ENCODE measurements around the gene KRTAP1-1. TPM values are rescaled to one million over a fixed set of nuclear protein-coding genes. Genes with fewer than 3 reads are reported as not detected.

Gene KRTAP1-1
- total RNA-seq, 1 experiment from 2014 or later: not detected

DNA sequence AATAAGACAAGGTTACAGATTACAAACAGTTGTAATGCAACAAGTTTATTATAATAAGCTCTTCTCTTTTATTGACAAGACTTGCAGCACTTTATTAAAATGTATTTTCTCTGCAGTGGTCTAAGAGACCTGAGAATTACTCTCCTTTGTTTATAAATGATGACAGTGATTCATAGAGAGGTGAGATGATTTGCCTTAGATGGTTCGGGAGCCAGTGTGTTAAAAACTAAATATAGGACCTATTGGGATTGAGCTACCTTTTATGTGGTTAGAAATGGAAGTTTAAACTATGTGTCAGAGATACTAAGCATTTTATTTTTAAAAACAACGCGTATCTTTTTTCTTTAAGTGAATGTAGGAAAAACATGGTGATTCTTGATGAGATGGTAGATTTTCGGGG is 44.4 kb downstream of the KRTAP1-1 start (continued):
- no peak for TF ChIP-seq EZH2 (IDR thresholded peaks at IDR 0.05)

DNA sequence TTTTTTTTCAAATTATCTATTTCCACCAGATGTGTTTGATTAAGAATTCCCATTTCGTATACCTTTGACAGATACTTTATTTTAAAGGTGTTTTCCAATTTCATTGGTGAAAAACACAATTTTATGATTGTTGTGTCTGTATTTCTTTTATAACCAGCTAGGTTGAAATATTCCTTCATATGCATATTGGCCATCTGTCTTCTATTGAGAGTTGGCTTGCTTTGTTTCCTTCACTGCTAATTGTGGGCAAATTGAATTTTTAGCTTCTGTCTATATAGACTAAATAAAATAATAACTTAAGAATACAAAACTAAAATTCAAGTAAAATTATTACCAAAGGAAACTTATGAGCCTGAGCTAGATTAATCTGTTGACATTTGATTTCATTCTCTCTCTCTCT is 46.1 kb downstream of the KRTAP1-1 start:
- ChIA-PET RAD21 (ENCODE audit: low non-redundant PET in 1 of 2, low total read pairs in 2 of 2, uncharacterized antibody in 2 of 2, unreplicated experiment in 2 of 2) (no interaction called here), POLR2A (no interaction called here), CTCF (no interaction called here)
- BruUV-seq (replicated peaks): no TSS peak
- Histone ChIP-seq H3K4me3 (replicated peaks in 1 of 2; ENCODE audit: low read depth in 1 of 2, low read length in 2 of 2) (no peak overlapping the region), H3K4me2 (ENCODE audit: low read length) (no peak overlapping the region), H3K27ac (ENCODE audit: low read depth, low read length) (no peak overlapping the region), H3K27me3 (ENCODE audit: insufficient read depth, low read length) (no peaks in the 10 kb centered on the region), H2AFZ (ENCODE audit: low read depth, low read length, poor library complexity, severe bottlenecking) (no peak overlapping the region), H3K36me3 (ENCODE audit: control insufficient read depth in 1 of 2, insufficient read depth in 2 of 2, low read length in 2 of 2) (no peaks in the 10 kb centered on the region), H4K20me1 (ENCODE audit: insufficient read depth) (no peaks in the 10 kb centered on the region), H3K4me1 (ENCODE audit: control insufficient read depth in 1 of 2, insufficient read depth in 2 of 2, low read length in 2 of 2) (peaks cover 5 to 19% of the 10 kb centered on the region in 2 experiments; a peak in 3 of 4 replicates), H3K79me2 (ENCODE audit: insufficient read depth, low read length) (no peaks in the 10 kb centered on the region), H3K9ac (ENCODE audit: low read length) (no peak overlapping the region), H3K9me3 (ENCODE audit: control insufficient read depth in 1 of 2, insufficient read depth in 1 of 2, low read depth in 1 of 2, low read length in 2 of 2) (peaks cover 0 to 11% of the 10 kb centered on the region in 2 experiments; a peak in 1 of 4 replicates), H3K9me2 (ENCODE audit: insufficient read depth) (no peaks in the 10 kb centered on the region; the same call in 1 of the 2 replicates)
- TF ChIP-seq ZNF274 (IDR thresholded peaks at IDR 0.05; ENCODE audit: low read depth, low read length) (no peak), CEBPB (IDR thresholded peaks at IDR 0.05; ENCODE audit: low read depth) (no peak), SRF (IDR thresholded peaks at IDR 0.05; ENCODE audit: low read depth) (no peak), POLR2A (IDR thresholded peaks at IDR 0.05; ENCODE audit: borderline replicate concordance, extremely low read depth, insufficient read depth, insufficient read length) (no peak), FOSL1 (IDR thresholded peaks at IDR 0.05; ENCODE audit: low read depth) (no peak), EZH2phosphoT487 (IDR thresholded peaks at IDR 0.05; ENCODE audit: borderline replicate concordance) (no peak), YY1 (IDR thresholded peaks at IDR 0.05; ENCODE audit: extremely low read depth, insufficient replicate concordance, low read depth, low read length) (no peak), SP1 (IDR thresholded peaks at IDR 0.05; ENCODE audit: low read depth) (no peak), POLR2AphosphoS5 (IDR thresholded peaks at IDR 0.05; ENCODE audit: low read depth, low read length) (no peak), ELF1 (IDR thresholded peaks at IDR 0.05; ENCODE audit: borderline replicate concordance, low read depth) (no peak), JUND (IDR thresholded peaks at IDR 0.05) (no peak), TCF7L2 (IDR thresholded peaks at IDR 0.05; ENCODE audit: borderline replicate concordance, extremely low read depth, insufficient read depth, insufficient read length) (no peak), EGR1 (IDR thresholded peaks at IDR 0.05; ENCODE audit: low read depth) (no peak)
- TF ChIP-seq, protein P1, sequence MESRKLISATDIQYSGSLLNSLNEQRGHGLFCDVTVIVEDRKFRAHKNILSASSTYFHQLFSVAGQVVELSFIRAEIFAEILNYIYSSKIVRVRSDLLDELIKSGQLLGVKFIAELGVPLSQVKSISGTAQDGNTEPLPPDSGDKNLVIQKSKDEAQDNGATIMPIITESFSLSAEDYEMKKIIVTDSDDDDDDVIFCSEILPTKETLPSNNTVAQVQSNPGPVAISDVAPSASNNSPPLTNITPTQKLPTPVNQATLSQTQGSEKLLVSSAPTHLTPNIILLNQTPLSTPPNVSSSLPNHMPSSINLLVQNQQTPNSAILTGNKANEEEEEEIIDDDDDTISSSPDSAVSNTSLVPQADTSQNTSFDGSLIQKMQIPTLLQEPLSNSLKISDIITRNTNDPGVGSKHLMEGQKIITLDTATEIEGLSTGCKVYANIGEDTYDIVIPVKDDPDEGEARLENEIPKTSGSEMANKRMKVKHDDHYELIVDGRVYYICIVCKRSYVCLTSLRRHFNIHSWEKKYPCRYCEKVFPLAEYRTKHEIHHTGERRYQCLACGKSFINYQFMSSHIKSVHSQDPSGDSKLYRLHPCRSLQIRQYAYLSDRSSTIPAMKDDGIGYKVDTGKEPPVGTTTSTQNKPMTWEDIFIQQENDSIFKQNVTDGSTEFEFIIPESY (IDR thresholded peaks at IDR 0.05; ENCODE audit: extremely low read depth, insufficient replicate concordance, low read length): no peak
- TF ChIP-seq, protein P2, sequence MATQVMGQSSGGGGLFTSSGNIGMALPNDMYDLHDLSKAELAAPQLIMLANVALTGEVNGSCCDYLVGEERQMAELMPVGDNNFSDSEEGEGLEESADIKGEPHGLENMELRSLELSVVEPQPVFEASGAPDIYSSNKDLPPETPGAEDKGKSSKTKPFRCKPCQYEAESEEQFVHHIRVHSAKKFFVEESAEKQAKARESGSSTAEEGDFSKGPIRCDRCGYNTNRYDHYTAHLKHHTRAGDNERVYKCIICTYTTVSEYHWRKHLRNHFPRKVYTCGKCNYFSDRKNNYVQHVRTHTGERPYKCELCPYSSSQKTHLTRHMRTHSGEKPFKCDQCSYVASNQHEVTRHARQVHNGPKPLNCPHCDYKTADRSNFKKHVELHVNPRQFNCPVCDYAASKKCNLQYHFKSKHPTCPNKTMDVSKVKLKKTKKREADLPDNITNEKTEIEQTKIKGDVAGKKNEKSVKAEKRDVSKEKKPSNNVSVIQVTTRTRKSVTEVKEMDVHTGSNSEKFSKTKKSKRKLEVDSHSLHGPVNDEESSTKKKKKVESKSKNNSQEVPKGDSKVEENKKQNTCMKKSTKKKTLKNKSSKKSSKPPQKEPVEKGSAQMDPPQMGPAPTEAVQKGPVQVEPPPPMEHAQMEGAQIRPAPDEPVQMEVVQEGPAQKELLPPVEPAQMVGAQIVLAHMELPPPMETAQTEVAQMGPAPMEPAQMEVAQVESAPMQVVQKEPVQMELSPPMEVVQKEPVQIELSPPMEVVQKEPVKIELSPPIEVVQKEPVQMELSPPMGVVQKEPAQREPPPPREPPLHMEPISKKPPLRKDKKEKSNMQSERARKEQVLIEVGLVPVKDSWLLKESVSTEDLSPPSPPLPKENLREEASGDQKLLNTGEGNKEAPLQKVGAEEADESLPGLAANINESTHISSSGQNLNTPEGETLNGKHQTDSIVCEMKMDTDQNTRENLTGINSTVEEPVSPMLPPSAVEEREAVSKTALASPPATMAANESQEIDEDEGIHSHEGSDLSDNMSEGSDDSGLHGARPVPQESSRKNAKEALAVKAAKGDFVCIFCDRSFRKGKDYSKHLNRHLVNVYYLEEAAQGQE (IDR thresholded peaks at IDR 0.05; ENCODE audit: low read depth): no peak
- intact Hi-C loops (cut with micrococcal nuclease): no loop called here
- DNase-seq (ENCODE audit: low read depth, low spot score) (no peak), ATAC-seq (no peak)

Measured in HCT116 (cell line).